ENCODE measurements around the gene RAP1GDS1.
A peak's percentile ranks its signal among the peaks of the same experiment; 100 is the strongest.
"Not testable (repeated sequence)": the region's sequence is repeated elsewhere in the genome, so short reads cannot be mapped to it uniquely, and the experiment has no call there.

Gene RAP1GDS1

GRCh38 chr4:98288671-98289070 is 27.5 kb downstream of the RAP1GDS1 start:
- not testable (repeated sequence) for DNase-seq

GRCh38 chr4:98289375-98289774 is 28.2 kb downstream of the RAP1GDS1 start:
- DNase-seq = no peak

GRCh38 chr4:98290511-98290910 is 29.3 kb downstream of the RAP1GDS1 start:
- DNase-seq = no peak

- no peak for DNase-seq
Observed at GRCh38 chr4:98293104-98293887, 32.1 kb downstream of the RAP1GDS1 start.

- DNase-seq = no peak
Observed at GRCh38 chr4:98298022-98298421, 36.8 kb downstream of the RAP1GDS1 start.

GRCh38 chr4:98300706-98301105 is 39.5 kb downstream of the RAP1GDS1 start:
- no peak for DNase-seq

- no peak for DNase-seq
Observed at GRCh38 chr4:98305576-98305975, 44.4 kb downstream of the RAP1GDS1 start.

- no peak for DNase-seq
Observed at GRCh38 chr4:98310867-98311266, 49.7 kb downstream of the RAP1GDS1 start.

- no peak for DNase-seq
Observed at GRCh38 chr4:98311656-98312055, 50.5 kb downstream of the RAP1GDS1 start.

- DNase-seq = no peak
Observed at GRCh38 chr4:98314791-98315565, 53.8 kb downstream of the RAP1GDS1 start.

- no peak for DNase-seq
Observed at GRCh38 chr4:98318521-98318920, 57.3 kb downstream of the RAP1GDS1 start.

- no peak for DNase-seq
Observed at GRCh38 chr4:98319021-98319420, 57.8 kb downstream of the RAP1GDS1 start.

- no peak for DNase-seq
Observed at GRCh38 chr4:98326168-98326567, 65.0 kb downstream of the RAP1GDS1 start.

GRCh38 chr4:98327694-98328093 is 66.5 kb downstream of the RAP1GDS1 start:
- DNase-seq = no peak

GRCh38 chr4:98329879-98330640 is 68.9 kb downstream of the RAP1GDS1 start:
- not testable (repeated sequence) for DNase-seq

GRCh38 chr4:98332017-98332416 is 70.8 kb downstream of the RAP1GDS1 start:
- no peak for DNase-seq

- no peak for DNase-seq
Observed at GRCh38 chr4:98334461-98334860, 73.3 kb downstream of the RAP1GDS1 start.

- DNase-seq = no peak
Observed at GRCh38 chr4:98338761-98339438, 77.7 kb downstream of the RAP1GDS1 start.

GRCh38 chr4:98341309-98341708 is 80.1 kb downstream of the RAP1GDS1 start:
- no peak for DNase-seq

- DNase-seq = no peak
Observed at GRCh38 chr4:98343626-98344025, 82.4 kb downstream of the RAP1GDS1 start.

GRCh38 chr4:98345838-98346237 is 84.7 kb downstream of the RAP1GDS1 start:
- no peak for DNase-seq

GRCh38 chr4:98352396-98352795 is 91.2 kb downstream of the RAP1GDS1 start:
- peak; percentile 21 for DNase-seq

- DNase-seq = no peak
Observed at GRCh38 chr4:98352940-98353339, 91.8 kb downstream of the RAP1GDS1 start.

Data from GF-D8 (cell line).